Brain microvascular endothelial cell (primary cell): ENCODE data around the gene TEX9.

Experiments
- DNase-seq: peaks from one replicate; pipeline ENCODE4 v3.0.0-alpha.2; 2020
- H3K27ac ChIP-seq: fragments of 250-450 bp; sonication (Bioruptor Pico); 2 replicates; pipeline ENCODE4 v1.5.1; 2020; ENCODE audit warnings: mild to moderate bottlenecking, moderate library complexity
- H3K27me3 ChIP-seq: fragments of 250-450 bp; sonication (Bioruptor Pico); replicated peaks from 2 replicates; pipeline ENCODE4 v1.5.1; 2020; ENCODE audit warnings: mild to moderate bottlenecking
- H3K36me3 ChIP-seq: fragments of 250-450 bp; sonication (Bioruptor Pico); replicated peaks from 2 replicates; pipeline ENCODE4 v1.5.1; 2020; ENCODE audit warnings: mild to moderate bottlenecking
- H3K4me3 ChIP-seq: 2 replicates; pipeline ENCODE4 v1.5.1; 2011; ENCODE audit warnings: low read depth, mild to moderate bottlenecking, control low read depth, low read length, moderate library complexity
- in situ Hi-C: cut with HindIII; loops from 2 replicates; pipeline ENCODE4 v1.10.0; 2017; ENCODE audit warnings: low sequenced_read_pairs, low pct_ligation_motif_present
- TF ChIP-seq, protein P1 (sequence below): IDR thresholded peaks from 2 replicates; pipeline ENCODE4 v1.5.1; 2011; ENCODE audit warnings: low read depth, mild to moderate bottlenecking, moderate library complexity, low read length, control low read depth, inconsistent platforms; ENCODE audit errors: missing control alignments

TEX9 gene

DNA sequence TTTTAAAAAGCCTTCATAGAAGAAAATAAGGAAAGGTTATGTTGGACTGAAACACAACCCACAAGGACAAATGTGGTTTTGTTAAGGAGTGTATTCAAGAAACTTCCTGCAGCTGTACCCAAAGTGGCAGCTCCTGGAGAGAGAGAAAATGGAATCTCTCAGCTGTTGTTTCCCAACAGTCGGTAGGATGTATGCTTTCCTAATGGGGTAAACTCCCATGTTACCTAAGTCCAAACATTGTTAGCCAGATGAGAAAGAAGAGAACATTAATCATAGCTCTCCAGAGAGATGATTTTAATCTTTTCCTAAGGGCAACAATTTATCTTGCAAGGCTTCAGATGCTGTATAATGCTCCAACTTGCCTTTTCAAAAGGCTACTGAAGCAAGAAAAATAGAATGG lies 22.6 kb upstream of the TEX9 start:
- TF ChIP-seq, protein P1, sequence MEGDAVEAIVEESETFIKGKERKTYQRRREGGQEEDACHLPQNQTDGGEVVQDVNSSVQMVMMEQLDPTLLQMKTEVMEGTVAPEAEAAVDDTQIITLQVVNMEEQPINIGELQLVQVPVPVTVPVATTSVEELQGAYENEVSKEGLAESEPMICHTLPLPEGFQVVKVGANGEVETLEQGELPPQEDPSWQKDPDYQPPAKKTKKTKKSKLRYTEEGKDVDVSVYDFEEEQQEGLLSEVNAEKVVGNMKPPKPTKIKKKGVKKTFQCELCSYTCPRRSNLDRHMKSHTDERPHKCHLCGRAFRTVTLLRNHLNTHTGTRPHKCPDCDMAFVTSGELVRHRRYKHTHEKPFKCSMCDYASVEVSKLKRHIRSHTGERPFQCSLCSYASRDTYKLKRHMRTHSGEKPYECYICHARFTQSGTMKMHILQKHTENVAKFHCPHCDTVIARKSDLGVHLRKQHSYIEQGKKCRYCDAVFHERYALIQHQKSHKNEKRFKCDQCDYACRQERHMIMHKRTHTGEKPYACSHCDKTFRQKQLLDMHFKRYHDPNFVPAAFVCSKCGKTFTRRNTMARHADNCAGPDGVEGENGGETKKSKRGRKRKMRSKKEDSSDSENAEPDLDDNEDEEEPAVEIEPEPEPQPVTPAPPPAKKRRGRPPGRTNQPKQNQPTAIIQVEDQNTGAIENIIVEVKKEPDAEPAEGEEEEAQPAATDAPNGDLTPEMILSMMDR, result no peak
- H3K4me3 ChIP-seq, result no peak overlapping the region
- no peak for DNase-seq
- H3K36me3 ChIP-seq, result no peaks in the 10 kb centered on the region
- in situ Hi-C loops, result no loop called here
- no peak overlapping the region for H3K27ac ChIP-seq
- H3K27me3 ChIP-seq, result no peaks in the 10 kb centered on the region

DNA sequence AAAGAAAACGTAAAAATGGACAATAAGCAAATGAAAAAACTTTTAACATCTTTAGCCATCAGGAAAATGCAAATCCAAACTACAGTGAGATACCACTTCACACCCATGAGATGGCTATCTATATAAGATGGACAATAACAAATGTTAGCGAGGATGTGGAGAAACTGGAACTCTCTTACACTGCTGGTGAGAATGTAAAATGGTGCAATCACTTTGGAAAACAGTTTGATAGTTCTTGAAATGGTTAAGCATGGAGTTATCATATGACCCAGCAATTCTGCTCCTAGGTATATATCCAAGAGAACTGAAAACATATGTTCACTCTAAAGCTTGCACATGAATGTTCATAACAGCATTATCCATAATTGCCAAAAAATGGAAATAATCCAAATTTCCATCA lies 21.3 kb upstream of the TEX9 start:
- TF ChIP-seq, protein P1, result no peak
- no peak for DNase-seq
- Histone ChIP-seq H3K27me3 (no peaks in the 10 kb centered on the region), H3K4me3 (no peak overlapping the region), H3K36me3 (no peaks in the 10 kb centered on the region), H3K27ac (no peak overlapping the region)
- in situ Hi-C loops, result no loop called here

GRCh38 chr15:56344336-56344735 lies 20.9 kb upstream of the TEX9 start:
- Histone ChIP-seq H3K36me3 (no peaks in the 10 kb centered on the region), H3K27ac (no peak overlapping the region), H3K4me3 (no peak overlapping the region), H3K27me3 (no peaks in the 10 kb centered on the region)
- TF ChIP-seq, protein P1, result no peak
- in situ Hi-C loops, result no loop called here
- no peak for DNase-seq

- Histone ChIP-seq H3K27ac (no peak overlapping the region), H3K4me3 (no peak overlapping the region), H3K36me3 (no peaks in the 10 kb centered on the region), H3K27me3 (no peaks in the 10 kb centered on the region)
- in situ Hi-C loops, result no loop called here
- TF ChIP-seq, protein P1, result no peak
- no peak for DNase-seq
Observed at GRCh38 chr15:56346414-56346813, 18.8 kb upstream of the TEX9 start.

DNA sequence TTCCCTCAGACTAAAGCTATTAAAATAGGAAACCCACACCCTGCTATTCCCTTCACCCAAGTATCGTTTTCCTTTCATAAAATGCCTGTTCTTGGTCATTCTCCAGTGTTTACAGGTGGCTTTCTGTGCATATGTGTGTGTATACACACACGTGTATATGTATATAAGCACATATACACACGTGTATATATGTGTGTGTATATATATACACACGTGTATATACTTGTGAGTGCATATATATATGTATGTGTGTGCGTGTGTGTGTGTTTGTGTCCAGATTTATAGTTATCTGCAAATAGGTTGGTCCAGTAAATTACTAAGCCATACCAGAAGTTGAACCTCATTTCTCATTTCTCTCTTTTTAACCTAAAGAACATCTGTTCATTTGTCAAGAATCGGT lies 15.7 kb upstream of the TEX9 start:
- in situ Hi-C loops, result no loop called here
- TF ChIP-seq, protein P1, result no peak
- H3K36me3 ChIP-seq, result no peaks in the 10 kb centered on the region
- no peak overlapping the region for H3K4me3 ChIP-seq
- no peaks in the 10 kb centered on the region for H3K27me3 ChIP-seq
- no peak overlapping the region for H3K27ac ChIP-seq
- DNase-seq, result no peak

DNA sequence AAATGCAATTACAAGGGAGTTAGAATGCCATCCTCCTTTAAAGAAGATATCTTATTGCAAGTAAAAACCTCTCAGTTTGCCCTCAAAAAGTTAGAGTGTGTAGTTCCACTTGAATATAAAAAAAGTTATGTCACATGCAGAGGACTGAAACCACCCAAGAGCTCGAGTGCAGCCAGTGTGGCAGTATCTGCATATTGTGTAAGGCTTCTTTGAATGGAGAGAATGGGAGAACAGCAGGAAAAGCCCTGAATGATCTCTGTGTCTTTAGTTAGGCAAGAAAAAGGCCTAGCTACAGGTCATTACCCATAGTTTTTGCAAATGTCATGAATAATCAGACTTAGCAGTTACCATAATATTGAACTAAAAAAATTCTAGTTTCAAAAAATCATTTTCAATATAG lies 13.9 kb upstream of the TEX9 start:
- in situ Hi-C loops, result no loop called here
- H3K27ac ChIP-seq, result no peak overlapping the region

More for the DNA sequence above, 13.9 kb upstream of the TEX9 start:
- TF ChIP-seq, protein P1, result no peak
- Histone ChIP-seq H3K36me3 (no peaks in the 10 kb centered on the region), H3K27me3 (no peaks in the 10 kb centered on the region), H3K4me3 (no peak overlapping the region)
- no peak for DNase-seq
